Breast epithelium (tissue), 4 donors: Measurements from ENCODE around the gene HES3. TPM values are rescaled to one million over a fixed set of nuclear protein-coding genes. Genes with fewer than 3 reads are reported as not detected.

Source experiments
- DNase-seq, 2 donors: peaks; one replicate each; pipeline ENCODE4 v3.0.0-alpha.2; 2019; ENCODE audit warnings: low spot score in 2 of 2
- H3K27ac ChIP-seq, 2 donors: fragments of 200-600 bp; sonication (generic) in 1 of 2; one replicate each; pipeline ENCODE4 v1.5.1; 2016 to 2019; ENCODE audit warnings: mild to moderate bottlenecking in 1 of 2
- H3K27me3 ChIP-seq, 2 donors: fragments of 200-600 bp; sonication (generic) in 1 of 2; one replicate each; pipeline versions ENCODE4 v1.5.1 to v1.6.0; 2017 to 2019; ENCODE audit warnings: control low read depth in 1 of 2, mild to moderate bottlenecking in 1 of 2
- H3K36me3 ChIP-seq: fragments of 200-600 bp; one replicate; pipeline ENCODE4 v1.5.1; 2019
- H3K4me1 ChIP-seq, 2 donors: fragments of 200-600 bp; sonication (generic); one replicate each; pipeline ENCODE4 v1.5.1; 2016 to 2019; ENCODE audit warnings: control low read depth in 1 of 2
- H3K4me3 ChIP-seq, 3 donors: fragments of 200-600 bp; sonication (generic); 1 replicate in 2 of 3; 2 replicates in 1 of 3; pipeline ENCODE4 v1.5.1; 2016 to 2019; ENCODE audit warnings: mild to moderate bottlenecking in 3 of 3, moderate library complexity in 2 of 3
- H3K9me3 ChIP-seq, 2 donors: fragments of 200-600 bp; sonication (generic) in 1 of 2; one replicate each; pipeline ENCODE4 v1.5.1; 2016 to 2019; ENCODE audit warnings: control low read depth in 1 of 2
- CTCF ChIP-seq, 3 donors: fragments of 450-650 bp; IDR thresholded peaks; one replicate each; pipeline ENCODE4 v1.5.1; 2016 to 2017; ENCODE audit warnings: antibody characterized with exemption in 3 of 3, mild to moderate bottlenecking in 3 of 3, moderate library complexity in 3 of 3
- POLR2A ChIP-seq: fragments of 450-650 bp; IDR thresholded peaks from one replicate; pipeline ENCODE4 v1.6.1; 2016; ENCODE audit warnings: antibody characterized with exemption, mild to moderate bottlenecking, moderate library complexity
- POLR2AphosphoS5 ChIP-seq, 3 donors: sonication (generic); formaldehyde crosslinking; IDR thresholded peaks; one replicate each; pipeline ENCODE4 v1.6.1; 2017; ENCODE audit warnings: antibody characterized with exemption in 3 of 3
- intact Hi-C: fragments of 100-400 bp; cut with DNase I; formaldehyde crosslinking; loops from one replicate; pipeline ENCODE4 v1.15.1; 2023; ENCODE audit warnings: low total_unique reads
- total RNA-seq, 3 donors: library from RNA; depleted of rRNA; stranded (reverse); fragments of >200 nt; gene quantifications; one replicate each; pipeline ENCODE4 v1.1.0, GENCODE V29; 2016

HES3 gene
- total RNA-seq, 3 donors from 2014 or later: not detected

GRCh38 chr1:6239950-6240768, 3.8 kb upstream of the HES3 start:
- DNase-seq: no peak
- intact Hi-C loops: no loop called here
- H3K27ac ChIP-seq: no peak overlapping the region
- H3K9me3 ChIP-seq: no peaks in the 10 kb centered on the region
- peaks cover 22 to 52% of the 10 kb centered on the region in 2 donors for H3K27me3 ChIP-seq
- no peak for TF ChIP-seq POLR2A
- no peak for TF ChIP-seq POLR2AphosphoS5 (IDR thresholded peaks at IDR 0.05)
- TF ChIP-seq CTCF (IDR thresholded peaks at IDR 0.05): no peak
- H3K4me3 ChIP-seq: no peak overlapping the region
- no peaks in the 10 kb centered on the region for H3K36me3 ChIP-seq
- H3K4me1 ChIP-seq: peaks cover 7 to 8% of the 10 kb centered on the region in 2 donors

DNA sequence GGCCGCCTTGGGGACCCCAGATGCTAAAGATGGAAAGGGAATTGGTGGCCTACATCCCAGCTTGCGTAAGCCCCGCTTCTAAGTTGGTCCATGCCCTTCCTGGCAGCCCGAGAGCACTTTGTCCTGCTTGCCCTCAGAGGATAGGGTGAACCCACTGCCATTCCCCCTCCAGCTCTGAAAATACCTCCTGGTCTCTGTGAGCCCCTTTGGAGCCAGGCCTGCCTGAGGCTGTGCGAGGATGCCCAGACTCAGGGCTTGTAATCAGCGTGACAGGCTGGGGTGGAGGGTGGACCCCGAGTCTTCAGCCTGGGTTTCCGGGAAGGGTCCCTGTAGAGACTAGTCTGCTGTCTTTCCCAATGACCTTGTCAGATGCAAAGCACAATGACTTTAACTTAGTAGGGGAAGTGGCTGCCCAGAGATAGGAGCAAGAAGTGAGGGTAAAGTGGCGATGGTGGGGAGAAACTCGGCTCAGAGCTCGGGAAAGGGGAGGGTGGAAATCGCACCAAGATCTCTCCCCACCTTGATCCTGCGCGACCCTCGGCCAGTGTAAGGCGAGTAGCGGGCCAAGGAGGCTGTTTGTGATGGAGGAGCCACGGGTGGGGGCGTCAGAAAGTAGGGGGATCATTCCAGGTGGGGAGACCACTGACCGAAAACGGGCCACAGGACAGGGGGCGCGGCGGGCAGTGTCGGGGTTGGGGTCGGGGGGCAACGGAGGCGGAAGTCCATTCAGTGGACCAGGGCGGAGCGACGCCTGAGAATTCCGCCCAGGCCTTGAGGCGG, 2.7 kb upstream of the HES3 start:
- TF ChIP-seq CTCF (IDR thresholded peaks at IDR 0.05) (no peak), POLR2A (no peak), POLR2AphosphoS5 (IDR thresholded peaks at IDR 0.05) (no peak)
- no peak for DNase-seq
- Histone ChIP-seq H3K4me3 (peak overlapping the region in 1 of 3 donors; percentile 53), H3K9me3 (no peaks in the 10 kb centered on the region), H3K27me3 (peaks cover 25 to 64% of the 10 kb centered on the region in 2 donors), H3K27ac (no peak overlapping the region), H3K36me3 (no peaks in the 10 kb centered on the region), H3K4me1 (peaks cover 8 to 10% of the 10 kb centered on the region in 2 donors)
- intact Hi-C loops: no loop called here

DNA sequence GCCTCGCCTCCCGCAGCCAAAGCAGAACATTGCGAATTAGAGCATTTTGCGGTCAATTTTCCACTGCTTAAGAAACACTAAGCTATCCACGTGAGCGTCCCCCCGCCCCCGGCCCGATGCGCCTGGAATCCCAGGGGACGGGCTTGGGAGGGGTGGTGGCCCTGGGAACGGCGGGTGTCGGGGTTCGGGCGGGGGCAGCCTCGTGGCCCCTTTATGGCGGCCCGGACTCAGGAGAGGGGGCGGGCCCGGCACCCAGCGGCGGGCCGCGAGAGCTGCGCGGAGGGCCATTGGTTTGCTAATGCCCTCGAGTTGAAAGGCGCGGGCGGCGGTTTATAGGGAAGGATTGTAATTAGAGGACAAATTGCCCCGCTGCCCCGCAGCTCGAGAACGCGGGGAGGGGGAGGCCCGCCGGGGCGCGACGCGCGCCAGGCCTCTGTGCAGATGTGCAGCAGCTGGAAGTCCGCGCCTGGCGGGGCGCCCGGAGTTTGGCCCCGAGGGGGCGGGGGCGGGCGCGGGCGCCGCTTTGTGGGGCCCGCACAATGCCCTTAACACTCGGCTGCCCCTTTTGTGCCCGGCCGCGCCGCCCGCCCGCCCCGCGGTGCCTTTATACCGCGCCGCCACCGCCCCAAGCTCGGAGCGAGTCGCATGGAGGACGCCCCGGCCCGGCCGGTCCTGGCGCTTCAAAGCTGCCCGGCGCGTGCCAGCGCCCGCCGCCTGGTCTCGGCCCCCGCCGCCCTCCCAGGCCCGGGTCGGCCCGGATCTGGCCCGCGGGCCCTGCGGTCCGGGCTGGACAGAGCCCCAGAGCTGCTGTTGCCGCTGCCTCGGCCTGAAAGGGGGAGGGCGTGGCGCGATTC, 1.9 kb upstream of the HES3 start:
- no peak for DNase-seq
- Histone ChIP-seq H3K36me3 (no peaks in the 10 kb centered on the region), H3K27me3 (peaks cover 25 to 67% of the 10 kb centered on the region in 2 donors), H3K4me3 (peak overlapping the region in 2 of 3 donors; percentile 9 to 53), H3K9me3 (no peaks in the 10 kb centered on the region), H3K4me1 (peaks cover 8 to 10% of the 10 kb centered on the region in 2 donors), H3K27ac (no peak overlapping the region)
- TF ChIP-seq POLR2A (no peak), POLR2AphosphoS5 (IDR thresholded peaks at IDR 0.05) (no peak), CTCF (IDR thresholded peaks at IDR 0.05) (no peak)
- intact Hi-C loops: no loop called here

GRCh38 chr1:6243053-6243834, 735 bp upstream of the HES3 start:
- H3K27ac ChIP-seq: no peak overlapping the region
- no peaks in the 10 kb centered on the region for H3K9me3 ChIP-seq
- no peaks in the 10 kb centered on the region for H3K36me3 ChIP-seq
- H3K27me3 ChIP-seq: peaks cover 25 to 74% of the 10 kb centered on the region in 2 donors
- no peak for TF ChIP-seq POLR2AphosphoS5 (IDR thresholded peaks at IDR 0.05)
- no peak for TF ChIP-seq POLR2A
- TF ChIP-seq CTCF (IDR thresholded peaks at IDR 0.05): no peak
- DNase-seq: no peak
- H3K4me1 ChIP-seq: peaks cover 8 to 10% of the 10 kb centered on the region in 2 donors
- intact Hi-C loops: no loop called here
- H3K4me3 ChIP-seq: no peak overlapping the region
